Thyroid gland (tissue), 4 donors: ENCODE data around the gene TBXA2R. TPM values are rescaled to one million over a fixed set of nuclear protein-coding genes. Genes with fewer than 3 reads are reported as not detected.

ENCODE experiments used
- DNase-seq, 2 donors: peaks; one replicate each; pipeline ENCODE4 v3.0.0-alpha.2; 2019
- H3K27ac ChIP-seq, 3 donors: fragments of 200-600 bp; sonication (generic); 1 replicate in 2 of 3; 2 replicates in 1 of 3; pipeline ENCODE4 v1.5.1; 2016 to 2019; ENCODE audit warnings: mild to moderate bottlenecking in 1 of 3, moderate library complexity in 1 of 3
- H3K27me3 ChIP-seq: fragments of 200-600 bp; sonication (generic); one replicate; pipeline ENCODE4 v1.5.1; 2019
- H3K36me3 ChIP-seq, 2 donors: fragments of 200-600 bp; sonication (generic); one replicate each; pipeline ENCODE4 v1.5.1; 2016 to 2019
- H3K4me1 ChIP-seq, 2 donors: fragments of 200-600 bp; sonication (generic); one replicate each; pipeline ENCODE4 v1.5.1; 2017 to 2019
- H3K4me3 ChIP-seq, 3 donors: fragments of 200-600 bp; sonication (generic); replicated peaks in 1 of 3; 1 replicate in 2 of 3; 2 replicates in 1 of 3; pipeline ENCODE4 v1.5.1; 2016; ENCODE audit warnings: mild to moderate bottlenecking in 1 of 3
- H3K9me3 ChIP-seq: fragments of 200-600 bp; sonication (generic); one replicate; pipeline ENCODE4 v1.5.1; 2017
- POLR2A ChIP-seq, 2 donors: fragments of 450-650 bp; IDR thresholded peaks; one replicate each; pipeline ENCODE4 v1.6.1; 2017; ENCODE audit warnings: antibody characterized with exemption in 2 of 2, mild to moderate bottlenecking in 2 of 2, moderate library complexity in 1 of 2
- WGBS, 2 donors: methylation state at CpG; one replicate each; pipeline ENCODE4 v1.1.5; 2017; 5-methylcytosine and 5-hydroxymethylcytosine counted together
- intact Hi-C: fragments of 100-400 bp; cut with DNase I; formaldehyde crosslinking; loops from one replicate; pipeline ENCODE4 v1.15.1; 2023
- total RNA-seq, 4 donors: library from RNA; depleted of rRNA; stranded (reverse); fragments of >200 nt; gene quantifications; one replicate each; pipeline ENCODE4 v1.2.3, GENCODE V29; 2016
- TF ChIP-seq, protein P1 (sequence below), 6 experiments: fragments of 200-600 bp in 3 of 6; fragments of 450-650 bp in 3 of 6; sonication (generic) in 3 of 6; IDR thresholded peaks; one replicate each; pipeline ENCODE4 v1.5.1; 2016 to 2019; ENCODE audit warnings: antibody characterized with exemption in 6 of 6, mild to moderate bottlenecking in 2 of 6, inconsistent platforms in 1 of 6, moderate library complexity in 1 of 6

TBXA2R gene
- total RNA-seq, 4 donors from 2014 or later, result 0.40 to 2.1 (median 1.3) TPM

DNA sequence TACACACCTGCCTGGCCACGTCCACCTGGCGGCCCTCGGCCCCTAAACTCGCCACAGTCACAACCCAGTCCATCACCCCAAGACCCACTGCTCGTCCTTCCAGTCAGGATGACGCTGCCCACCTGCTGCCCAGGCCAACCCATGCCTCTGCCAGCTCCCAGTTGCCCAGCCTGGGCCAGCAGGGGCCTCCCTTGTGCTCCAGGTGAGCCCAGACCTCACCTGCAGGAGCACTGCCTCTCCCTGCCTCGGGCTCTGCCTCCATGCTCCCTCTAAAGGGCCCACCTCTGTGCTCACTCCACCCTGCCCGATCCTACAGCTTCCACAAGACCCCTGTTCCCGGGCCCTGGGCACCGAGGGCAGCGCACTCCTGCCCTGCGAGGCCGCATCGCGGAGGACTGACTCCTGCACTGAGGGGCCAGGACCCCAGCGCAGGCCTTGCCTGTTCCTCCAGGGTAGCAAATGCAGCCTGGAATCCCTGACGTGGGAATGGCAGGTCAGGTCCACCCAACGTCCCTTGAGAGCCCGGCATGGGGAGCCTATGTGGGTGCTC, 27.9 kb upstream of the TBXA2R start:
- no peak for TF ChIP-seq POLR2A (IDR thresholded peaks at IDR 0.05)
- TF ChIP-seq, protein P1, sequence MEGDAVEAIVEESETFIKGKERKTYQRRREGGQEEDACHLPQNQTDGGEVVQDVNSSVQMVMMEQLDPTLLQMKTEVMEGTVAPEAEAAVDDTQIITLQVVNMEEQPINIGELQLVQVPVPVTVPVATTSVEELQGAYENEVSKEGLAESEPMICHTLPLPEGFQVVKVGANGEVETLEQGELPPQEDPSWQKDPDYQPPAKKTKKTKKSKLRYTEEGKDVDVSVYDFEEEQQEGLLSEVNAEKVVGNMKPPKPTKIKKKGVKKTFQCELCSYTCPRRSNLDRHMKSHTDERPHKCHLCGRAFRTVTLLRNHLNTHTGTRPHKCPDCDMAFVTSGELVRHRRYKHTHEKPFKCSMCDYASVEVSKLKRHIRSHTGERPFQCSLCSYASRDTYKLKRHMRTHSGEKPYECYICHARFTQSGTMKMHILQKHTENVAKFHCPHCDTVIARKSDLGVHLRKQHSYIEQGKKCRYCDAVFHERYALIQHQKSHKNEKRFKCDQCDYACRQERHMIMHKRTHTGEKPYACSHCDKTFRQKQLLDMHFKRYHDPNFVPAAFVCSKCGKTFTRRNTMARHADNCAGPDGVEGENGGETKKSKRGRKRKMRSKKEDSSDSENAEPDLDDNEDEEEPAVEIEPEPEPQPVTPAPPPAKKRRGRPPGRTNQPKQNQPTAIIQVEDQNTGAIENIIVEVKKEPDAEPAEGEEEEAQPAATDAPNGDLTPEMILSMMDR (IDR thresholded peaks at IDR 0.05), result no peak
- H3K4me1 ChIP-seq, result no peaks in the 10 kb centered on the region
- H3K4me3 ChIP-seq, result no peak overlapping the region
- H3K27me3 ChIP-seq, result no peaks in the 10 kb centered on the region
- intact Hi-C loops, result no loop called here
- no peaks in the 10 kb centered on the region for H3K9me3 ChIP-seq
- peaks cover 5 to 26% of the 10 kb centered on the region in 2 donors for H3K36me3 ChIP-seq
- no peak overlapping the region for H3K27ac ChIP-seq
- DNase-seq, result no peak
- WGBS, 2 donors, result 97 to 98% methylated on average over 12 to 18 of the region's 19 CpGs

DNA sequence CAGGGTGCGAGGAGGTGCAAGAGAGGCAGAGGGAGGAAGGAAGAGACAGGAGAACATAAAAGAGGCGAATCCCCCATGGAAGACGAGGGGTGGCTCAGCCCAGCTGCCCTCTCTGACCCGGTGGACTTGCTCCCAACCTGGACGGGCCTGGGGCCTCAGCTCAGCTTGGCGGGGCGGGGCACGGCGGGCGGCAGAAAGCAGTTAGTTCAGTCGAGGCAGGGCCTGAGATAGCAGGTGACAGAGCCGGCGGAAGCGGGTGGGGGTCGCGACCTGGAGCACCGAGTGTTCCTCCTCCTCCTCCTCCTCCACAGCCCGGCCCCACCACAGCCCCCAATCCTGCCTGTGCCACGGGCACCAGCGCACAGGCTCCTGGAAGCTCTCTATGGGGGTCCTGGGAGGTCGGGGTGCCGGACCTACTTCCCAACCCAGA, 26.9 kb upstream of the TBXA2R start:
- intact Hi-C loops, result no loop called here
- no peak overlapping the region for H3K27ac ChIP-seq
- TF ChIP-seq, protein P1 (IDR thresholded peaks at IDR 0.05), result no peak
- TF ChIP-seq POLR2A (IDR thresholded peaks at IDR 0.05), result no peak
- no peak overlapping the region for H3K4me3 ChIP-seq
- H3K4me1 ChIP-seq, result no peaks in the 10 kb centered on the region
- peaks cover 4 to 17% of the 10 kb centered on the region in 2 donors for H3K36me3 ChIP-seq
- no peaks in the 10 kb centered on the region for H3K9me3 ChIP-seq
- no peak for DNase-seq
- H3K27me3 ChIP-seq, result no peaks in the 10 kb centered on the region
- WGBS, 2 donors, result 87 to 92% methylated on average over 16 to 20 of the region's 22 CpGs

DNA sequence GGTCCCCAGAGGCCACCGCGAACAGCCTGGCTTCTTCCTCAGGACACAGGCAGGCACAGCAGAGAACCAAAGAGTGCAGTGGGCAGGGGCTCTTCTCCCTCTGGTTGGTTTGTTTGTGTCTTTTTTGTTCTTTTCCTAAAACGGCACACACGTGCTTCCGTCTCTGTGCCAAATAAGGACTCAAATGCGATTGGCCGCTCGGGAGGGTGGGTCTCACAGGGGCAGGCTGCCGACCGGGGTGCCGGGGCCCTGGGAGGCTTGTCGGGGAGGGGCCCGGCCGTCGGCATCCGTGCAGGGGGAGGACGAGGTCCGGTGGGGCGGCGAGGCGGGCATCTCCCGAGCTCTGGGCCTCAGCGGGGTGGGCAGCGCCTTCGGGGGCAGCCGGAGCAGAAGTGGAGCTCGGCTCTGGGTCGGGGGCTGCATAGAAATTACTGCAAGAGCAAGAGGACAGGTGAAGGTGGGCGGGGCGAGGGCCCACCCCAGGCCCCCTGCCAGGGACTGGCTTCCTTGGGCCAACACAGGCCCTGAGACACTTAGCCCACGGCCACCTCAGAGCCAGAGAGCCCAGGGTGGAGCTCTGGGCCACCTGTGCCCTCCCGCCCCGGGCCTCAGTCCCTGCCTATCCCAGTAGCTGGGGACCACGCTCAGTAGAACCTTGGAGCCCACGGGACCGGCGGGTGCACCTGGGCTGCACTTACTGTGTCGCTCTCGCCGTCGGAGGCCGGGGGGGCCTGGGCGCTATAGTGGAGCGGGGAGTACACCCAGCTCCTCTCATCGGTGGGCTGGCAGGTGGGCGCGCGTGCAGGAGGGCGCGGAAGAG, 26.3 kb upstream of the TBXA2R start:
- intact Hi-C loops, result no loop called here
- TF ChIP-seq POLR2A (IDR thresholded peaks at IDR 0.05), result no peak
- TF ChIP-seq, protein P1 (IDR thresholded peaks at IDR 0.05), result no peak
- Histone ChIP-seq H3K27me3 (no peaks in the 10 kb centered on the region), H3K4me1 (no peaks in the 10 kb centered on the region), H3K27ac (no peak overlapping the region), H3K36me3 (peaks cover 0 to 11% of the 10 kb centered on the region in 2 donors), H3K4me3 (no peak overlapping the region), H3K9me3 (no peaks in the 10 kb centered on the region)
- 89 to 91% methylated on average over 40 to 47 of the region's 50 CpGs for WGBS, 2 donors
- no peak for DNase-seq

DNA sequence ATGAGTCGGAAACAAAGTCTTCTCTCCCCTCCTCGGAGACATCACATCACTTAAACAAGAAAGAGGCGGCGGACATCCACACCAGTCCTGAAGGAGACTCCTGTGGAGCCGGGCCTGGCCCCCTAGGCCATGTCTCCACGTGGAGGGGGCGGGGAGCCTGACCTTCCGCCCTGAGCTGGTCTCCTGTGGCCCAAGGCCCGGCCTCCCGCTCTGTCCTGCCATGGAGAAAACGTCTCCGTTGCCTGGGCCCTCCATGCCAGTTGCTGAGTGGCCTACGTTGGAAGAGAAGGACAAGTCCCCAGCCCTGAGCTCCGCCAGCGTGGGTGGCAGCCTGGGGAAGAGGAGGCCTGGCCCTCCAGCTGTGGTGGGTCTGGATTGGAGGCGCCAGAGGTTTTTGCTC, 25.4 kb upstream of the TBXA2R start:
- H3K27me3 ChIP-seq, result no peaks in the 10 kb centered on the region
- TF ChIP-seq, protein P1 (IDR thresholded peaks at IDR 0.05), result no peak
- TF ChIP-seq POLR2A (IDR thresholded peaks at IDR 0.05), result no peak
- H3K27ac ChIP-seq, result no peak overlapping the region
- H3K9me3 ChIP-seq, result no peaks in the 10 kb centered on the region
- WGBS, 2 donors, result 82 to 88% methylated on average over 7 to 10 of the region's 16 CpGs
- intact Hi-C loops, result no loop called here
- H3K4me1 ChIP-seq, result peaks cover 0 to 3% of the 10 kb centered on the region in 2 donors
- DNase-seq, result no peak
- H3K4me3 ChIP-seq, result no peak overlapping the region
- H3K36me3 ChIP-seq, result peaks cover 0 to 8% of the 10 kb centered on the region in 2 donors
